Mesenchymal stem cell (in vitro differentiated cells and primary cell): ENCODE results near the gene DCLK1.

Experiments used
- DNase-seq: peaks from one replicate; pipeline ENCODE4 v3.0.0-alpha.2; 2013
- H2AFZ ChIP-seq: one replicate; pipeline ENCODE4 v1.6.1; 2013; ENCODE audit warnings: low read depth, mild to moderate bottlenecking, control low read depth, inconsistent platforms, low read length, moderate library complexity
- H2AK5ac ChIP-seq: 2 replicates; pipeline ENCODE4 v1.6.1; 2013; ENCODE audit warnings: low read length, moderate library complexity, mild to moderate bottlenecking, inconsistent platforms; ENCODE audit not compliant: severe bottlenecking
- H2BK120ac ChIP-seq: one replicate; pipeline ENCODE4 v1.6.1; 2013; ENCODE audit warnings: low read depth, mild to moderate bottlenecking, inconsistent platforms, low read length, moderate library complexity
- H2BK12ac ChIP-seq, 2 experiments: one replicate each; pipeline ENCODE4 v1.6.1; 2013; ENCODE audit warnings: inconsistent platforms in 2 of 2, low read length in 2 of 2, mild to moderate bottlenecking in 2 of 2, moderate library complexity in 2 of 2, control low read depth in 1 of 2
- H2BK15ac ChIP-seq: one replicate; pipeline ENCODE4 v1.6.1; 2013; ENCODE audit warnings: mild to moderate bottlenecking, low read depth, inconsistent platforms; ENCODE audit not compliant: poor library complexity, severe bottlenecking
- H2BK5ac ChIP-seq: 2 replicates; pipeline ENCODE4 v1.6.1; 2013; ENCODE audit warnings: low read depth, mild to moderate bottlenecking, low read length, control low read depth, inconsistent platforms; ENCODE audit not compliant: poor library complexity, severe bottlenecking
- H3K14ac ChIP-seq, 2 experiments: one replicate each; pipeline ENCODE4 v1.6.1; 2013; ENCODE audit warnings: inconsistent platforms in 2 of 2, low read length in 2 of 2, control low read depth in 1 of 2, mild to moderate bottlenecking in 1 of 2, moderate library complexity in 1 of 2
- H3K18ac ChIP-seq, 2 experiments: one replicate each; pipeline ENCODE4 v1.6.1; 2013; ENCODE audit warnings: inconsistent platforms in 2 of 2, low read length in 2 of 2, control low read depth in 1 of 2, low read depth in 1 of 2, mild to moderate bottlenecking in 1 of 2
- H3K23ac ChIP-seq, 2 experiments: one replicate each; pipeline ENCODE4 v1.6.1; 2013; ENCODE audit warnings: inconsistent platforms in 2 of 2, low read length in 2 of 2, mild to moderate bottlenecking in 2 of 2, moderate library complexity in 2 of 2, control low read depth in 1 of 2
- H3K27ac ChIP-seq: 2 replicates; pipeline ENCODE4 v1.5.1; 2013; ENCODE audit warnings: mild to moderate bottlenecking, moderate library complexity, low read length, control low read depth, inconsistent platforms; ENCODE audit not compliant: poor library complexity, severe bottlenecking
- H3K27me3 ChIP-seq, 2 experiments: 2 replicates each; pipeline versions ENCODE4 v1.6.1 to v1.7.0; 2013; ENCODE audit warnings: low read length in 2 of 2, mild to moderate bottlenecking in 2 of 2, moderate library complexity in 2 of 2, control low read depth in 1 of 2, inconsistent platforms in 1 of 2; ENCODE audit not compliant: control insufficient read depth in 1 of 2, insufficient read depth in 1 of 2
- H3K36me3 ChIP-seq, 2 experiments: 2 replicates each; pipeline versions ENCODE4 v1.6.1 to v1.7.0; 2013; ENCODE audit warnings: low read length in 2 of 2, control low read depth in 1 of 2, inconsistent platforms in 1 of 2, low read depth in 1 of 2, mild to moderate bottlenecking in 1 of 2; ENCODE audit not compliant: insufficient read depth in 2 of 2, control insufficient read depth in 1 of 2
- H3K4ac ChIP-seq, 2 experiments: one replicate each; pipeline ENCODE4 v1.6.1; 2013; ENCODE audit warnings: inconsistent platforms in 2 of 2, low read length in 2 of 2, mild to moderate bottlenecking in 2 of 2, moderate library complexity in 2 of 2, control low read depth in 1 of 2, low read depth in 1 of 2
- H3K4me1 ChIP-seq: 2 replicates; pipeline ENCODE4 v1.6.1; 2013; ENCODE audit warnings: low read depth, low read length, control low read depth; ENCODE audit not compliant: control insufficient read depth, insufficient read depth
- H3K4me2 ChIP-seq: 2 replicates; pipeline ENCODE4 v1.6.1; 2013; ENCODE audit warnings: low read length, mild to moderate bottlenecking, inconsistent platforms; ENCODE audit not compliant: poor library complexity, severe bottlenecking
- H3K4me3 ChIP-seq, 2 experiments: 2 replicates each; pipeline versions ENCODE4 v1.5.1 to v1.7.0; 2013; ENCODE audit warnings: low read length in 2 of 2, mild to moderate bottlenecking in 2 of 2, control low read depth in 1 of 2, low read depth in 1 of 2; ENCODE audit not compliant: insufficient read depth in 1 of 2
- H3K79me1 ChIP-seq: replicated peaks from 2 replicates; pipeline ENCODE4 v1.6.1; 2013; ENCODE audit warnings: mild to moderate bottlenecking, control low read depth, low read length, inconsistent platforms; ENCODE audit not compliant: poor library complexity, severe bottlenecking
- H3K9ac ChIP-seq: 2 replicates; pipeline ENCODE4 v1.7.0; 2013; ENCODE audit warnings: mild to moderate bottlenecking, low read length, moderate library complexity
- H3K9me3 ChIP-seq: 2 replicates; pipeline ENCODE4 v1.7.0; 2013; ENCODE audit warnings: mild to moderate bottlenecking, low read length; ENCODE audit not compliant: control insufficient read depth
- H4K8ac ChIP-seq: one replicate; pipeline ENCODE4 v1.6.1; 2013; ENCODE audit warnings: inconsistent platforms, mild to moderate bottlenecking, low read length, moderate library complexity
- H4K91ac ChIP-seq: one replicate; pipeline ENCODE4 v1.6.1; 2013; ENCODE audit warnings: mild to moderate bottlenecking, low read length, inconsistent platforms
- WGBS: methylation state at CpG from one replicate; pipeline ENCODE4 v1.1.7; 2013; ENCODE audit warnings: mixed read lengths; 5-methylcytosine and 5-hydroxymethylcytosine counted together

DCLK1 gene

GRCh38 chr13:35768073-35768472 lies 363.1 kb downstream of the DCLK1 start:
- H3K27me3 ChIP-seq = no peaks in the 10 kb centered on the region
- peak overlapping the region; percentile 27 for H3K27ac ChIP-seq
- no peak overlapping the region for H2BK12ac ChIP-seq
- H2BK15ac ChIP-seq = no peak overlapping the region
- H3K79me1 ChIP-seq = no peaks in the 10 kb centered on the region
- no peak overlapping the region for H3K4me3 ChIP-seq
- no peak overlapping the region for H2AFZ ChIP-seq
- peaks cover 7% of the 10 kb centered on the region for H3K4me1 ChIP-seq
- H3K14ac ChIP-seq = no peak overlapping the region
- no peaks in the 10 kb centered on the region for H3K9me3 ChIP-seq
- no peak overlapping the region for H3K4ac ChIP-seq
- H2BK5ac ChIP-seq = no peak overlapping the region
- H2AK5ac ChIP-seq = peak overlapping the region; percentile 8
- DNase-seq = no peak
- H3K23ac ChIP-seq = no peak overlapping the region
- H3K9ac ChIP-seq = no peak overlapping the region
- H4K91ac ChIP-seq = no peak overlapping the region
- no peak overlapping the region for H4K8ac ChIP-seq
- no peak overlapping the region for H3K4me2 ChIP-seq
- H2BK120ac ChIP-seq = no peak overlapping the region
- peaks cover 0 to under 1% of the 10 kb centered on the region in 2 experiments for H3K36me3 ChIP-seq
- H3K18ac ChIP-seq = no peak overlapping the region
- 80% methylated on average over 4 of the region's 4 CpGs for whole genome bisulfite sequencing

DNA sequence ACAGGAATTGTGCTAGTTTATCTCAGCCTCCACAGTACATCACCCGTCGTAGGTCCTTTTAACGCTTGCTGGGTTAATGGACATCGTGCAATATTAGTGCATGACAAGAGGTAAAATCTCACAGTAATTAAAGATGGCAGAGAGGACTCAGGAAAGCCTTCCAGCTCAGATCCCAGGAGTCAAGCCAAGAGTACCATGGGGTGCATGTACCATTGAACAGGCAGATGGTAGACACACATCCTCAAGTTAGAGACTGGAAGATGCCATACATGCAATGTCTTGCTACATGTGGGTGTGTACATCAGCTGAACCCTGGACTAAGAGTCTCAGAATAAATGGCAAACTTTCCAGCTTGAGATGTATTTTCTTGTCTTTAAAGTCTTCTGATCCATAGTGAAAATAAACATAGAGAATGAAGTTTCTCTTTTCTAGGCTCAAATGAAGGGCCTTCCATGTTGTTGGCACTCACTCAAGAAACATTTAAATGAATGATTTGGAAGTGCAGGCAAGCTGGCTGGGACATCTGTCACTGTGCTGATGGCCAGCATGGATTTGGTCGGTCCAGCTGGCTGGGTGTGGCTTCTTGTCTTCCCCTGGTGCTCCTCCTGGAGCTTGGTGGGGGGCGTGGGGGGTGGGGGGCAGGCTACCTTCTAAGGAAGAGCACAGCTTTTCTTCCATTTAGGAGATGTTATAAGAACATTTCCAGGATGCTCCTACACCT lies 363.8 kb downstream of the DCLK1 start:
- H2BK15ac ChIP-seq = no peak overlapping the region
- H3K4me3 ChIP-seq = no peak overlapping the region
- peaks cover 7% of the 10 kb centered on the region for H3K4me1 ChIP-seq
- H2AK5ac ChIP-seq = no peak overlapping the region
- no peak overlapping the region for H3K4me2 ChIP-seq
- no peak overlapping the region for H2BK120ac ChIP-seq
- H3K79me1 ChIP-seq = no peaks in the 10 kb centered on the region
- no peak overlapping the region for H3K23ac ChIP-seq
- H3K14ac ChIP-seq = no peak overlapping the region
- no peak overlapping the region for H3K9ac ChIP-seq
- H2BK5ac ChIP-seq = no peak overlapping the region
- no peaks in the 10 kb centered on the region for H3K9me3 ChIP-seq
- no peak overlapping the region for H3K4ac ChIP-seq
- no peak overlapping the region for H4K91ac ChIP-seq
- 89% methylated on average over 5 of the region's 6 CpGs for WGBS
- H3K27ac ChIP-seq = no peak overlapping the region
- no peaks in the 10 kb centered on the region for H3K36me3 ChIP-seq
- no peaks in the 10 kb centered on the region for H3K27me3 ChIP-seq
- DNase-seq = no peak
- H4K8ac ChIP-seq = no peak overlapping the region
- H2AFZ ChIP-seq = no peak overlapping the region
- H3K18ac ChIP-seq = no peak overlapping the region
- H2BK12ac ChIP-seq = no peak overlapping the region

- no peak overlapping the region for H3K9ac ChIP-seq
- H3K23ac ChIP-seq = no peak overlapping the region
- H3K4me1 ChIP-seq = peaks cover 7% of the 10 kb centered on the region
- no peaks in the 10 kb centered on the region for H3K9me3 ChIP-seq
- H2BK15ac ChIP-seq = no peak overlapping the region
- no peak overlapping the region for H2AK5ac ChIP-seq
- H2BK120ac ChIP-seq = no peak overlapping the region
- H2AFZ ChIP-seq = no peak overlapping the region
- no peak overlapping the region for H3K18ac ChIP-seq
- no peaks in the 10 kb centered on the region for H3K79me1 ChIP-seq
- no peaks in the 10 kb centered on the region for H3K27me3 ChIP-seq
- no peak overlapping the region for H3K4ac ChIP-seq
- no peak overlapping the region for H3K4me2 ChIP-seq
- no peak overlapping the region for H4K91ac ChIP-seq
- no peak overlapping the region for H2BK12ac ChIP-seq
- no peak overlapping the region for H3K27ac ChIP-seq
- no peak overlapping the region for H3K4me3 ChIP-seq
- DNase-seq = no peak
- no peak overlapping the region for H3K14ac ChIP-seq
- no peak overlapping the region for H4K8ac ChIP-seq
- H2BK5ac ChIP-seq = no peak overlapping the region
- WGBS = 73% methylated on average over 2 of the region's 2 CpGs
- no peaks in the 10 kb centered on the region for H3K36me3 ChIP-seq
Observed at GRCh38 chr13:35766663-35767062, 364.5 kb downstream of the DCLK1 start.

GRCh38 chr13:35765941-35766340 lies 365.2 kb downstream of the DCLK1 start:
- Histone ChIP-seq H2AK5ac (no peak overlapping the region), H3K79me1 (no peaks in the 10 kb centered on the region), H3K4me2 (no peak overlapping the region), H3K18ac (no peak overlapping the region), H4K8ac (no peak overlapping the region), H3K9ac (no peak overlapping the region), H4K91ac (no peak overlapping the region), H3K4ac (no peak overlapping the region), H3K4me1 (peaks cover 7% of the 10 kb centered on the region), H3K36me3 (no peaks in the 10 kb centered on the region), H2BK120ac (no peak overlapping the region), H3K23ac (no peak overlapping the region), H3K9me3 (no peaks in the 10 kb centered on the region), H3K27me3 (no peaks in the 10 kb centered on the region), H3K4me3 (no peak overlapping the region), H3K14ac (no peak overlapping the region), H2BK12ac (no peak overlapping the region), H2BK5ac (no peak overlapping the region), H2BK15ac (no peak overlapping the region), H2AFZ (no peak overlapping the region), H3K27ac (no peak overlapping the region)
- DNase-seq = no peak
- WGBS = 89% methylated on average over 9 of the region's 11 CpGs
